Calu3 (cell line): ENCODE results near the gene DTNB. TPM values are rescaled to one million over a fixed set of nuclear protein-coding genes. Genes with fewer than 3 reads are reported as not detected.

Experiments used
- BruUV-seq: library from RNA; stranded (reverse); fragments of 400-500 nt; replicated peaks from 2 replicates; lab custom pipeline; 2021; lab: Mats Ljungman, UMichigan
- CTCF ChIA-PET: fragments of 300-600 bp; sonication (Branson Sonifier 250); formaldehyde crosslinking; loops from one replicate; lab custom pipeline; 2022; ENCODE audit warnings: antibody characterized with exemption; lab: Charles Lee
- DNase-seq: peaks from one replicate; pipeline ENCODE4 v3.0.0; 2022
- H3K27ac Mint-ChIP-seq: one replicate; pipeline ENCODE4 v1.8.0; 2022; ENCODE audit warnings: mixed read lengths; ENCODE audit not compliant: unreplicated experiment
- H3K27me3 Mint-ChIP-seq: one replicate; pipeline ENCODE4 v1.8.0; 2022; ENCODE audit warnings: mixed read lengths; ENCODE audit not compliant: unreplicated experiment
- H3K36me3 Mint-ChIP-seq: one replicate; pipeline ENCODE4 v1.8.0; 2022; ENCODE audit warnings: mild to moderate bottlenecking, moderate library complexity, mixed read lengths; ENCODE audit not compliant: insufficient read depth, unreplicated experiment
- H3K4me1 Mint-ChIP-seq: one replicate; pipeline ENCODE4 v1.8.0; 2022; ENCODE audit warnings: mild to moderate bottlenecking, low read depth, mixed read lengths; ENCODE audit not compliant: unreplicated experiment
- H3K4me3 Mint-ChIP-seq: one replicate; pipeline ENCODE4 v1.8.0; 2022; ENCODE audit warnings: mild to moderate bottlenecking, low read depth, moderate library complexity, mixed read lengths; ENCODE audit not compliant: unreplicated experiment
- H3K9me3 Mint-ChIP-seq: one replicate; pipeline ENCODE4 v1.8.0; 2022; ENCODE audit warnings: low read depth, mixed read lengths; ENCODE audit not compliant: unreplicated experiment
- CTCF ChIP-seq: fragments of 200-600 bp; IDR thresholded peaks from one replicate; pipeline ENCODE4 v1.8.0; 2022; ENCODE audit warnings: antibody characterized with exemption; ENCODE audit not compliant: unreplicated experiment
- intact Hi-C: fragments of 100-400 bp; cut with micrococcal nuclease; formaldehyde crosslinking; loops from one replicate; pipeline ENCODE4 v1.10.0; 2022; ENCODE audit not compliant: unreplicated experiment
- total RNA-seq: library from RNA; stranded (reverse); gene quantifications from 2 replicates; pipeline ENCODE4 v1.2.3, GENCODE V29; 2022

Gene DTNB
- total RNA-seq, 1 experiment from 2014 or later = 27.3 TPM

- H3K36me3 Mint-ChIP-seq = peaks cover 14% of the 10 kb centered on the region
- no peak overlapping the region for H3K4me3 Mint-ChIP-seq
- no peak for TF ChIP-seq CTCF
- H3K9me3 Mint-ChIP-seq = no peaks in the 10 kb centered on the region
- H3K27me3 Mint-ChIP-seq = peaks cover 24% of the 10 kb centered on the region
- no TSS peak for BruUV-seq
- intact Hi-C loops = no loop called here
- peaks cover 11% of the 10 kb centered on the region for H3K4me1 Mint-ChIP-seq
- DNase-seq = no peak
- no peak overlapping the region for H3K27ac Mint-ChIP-seq
- CTCF ChIA-PET = no interaction called here
Observed at GRCh38 chr2:25358836-25359235, 314.5 kb downstream of the DTNB start.

DNA sequence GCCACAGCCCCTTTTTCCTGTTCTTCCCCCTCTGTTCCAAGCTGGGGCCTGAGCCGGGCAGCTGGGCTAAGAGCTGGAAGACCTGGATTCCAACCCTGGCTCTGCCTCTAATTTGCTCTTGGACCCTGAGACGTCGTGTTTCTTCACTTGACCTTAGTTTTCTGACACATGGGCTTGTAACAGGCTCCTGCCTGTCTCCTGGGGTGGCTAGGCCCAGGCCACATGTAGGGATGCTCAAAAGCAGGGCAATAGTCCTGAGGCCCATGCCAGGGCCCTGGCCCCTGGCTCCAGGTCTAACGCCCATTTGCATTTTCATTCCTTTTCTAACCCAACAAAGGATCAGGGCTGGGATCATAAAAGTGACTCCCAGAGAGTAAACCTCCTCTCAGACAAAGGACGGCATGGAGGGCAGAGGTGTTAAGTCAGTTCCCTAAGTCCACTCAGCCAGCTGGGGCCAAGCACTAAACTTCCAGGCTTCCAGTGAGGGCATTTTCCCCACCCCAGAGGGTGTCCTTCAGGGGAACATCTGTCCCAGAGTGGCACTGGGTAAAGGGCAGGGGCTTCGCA, 315.0 kb downstream of the DTNB start:
- intact Hi-C loops = no loop called here
- CTCF ChIA-PET = no interaction called here
- no peak for TF ChIP-seq CTCF
- Mint-ChIP-seq H3K27me3 (peaks cover 28% of the 10 kb centered on the region), H3K4me1 (peaks cover 11% of the 10 kb centered on the region), H3K4me3 (no peak overlapping the region), H3K9me3 (no peaks in the 10 kb centered on the region), H3K27ac (no peak overlapping the region), H3K36me3 (peaks cover 14% of the 10 kb centered on the region)
- no TSS peak for BruUV-seq
- DNase-seq = no peak

- CTCF ChIA-PET = no interaction called here
- intact Hi-C loops = no loop called here
- Mint-ChIP-seq H3K4me3 (no peak overlapping the region), H3K4me1 (no peaks in the 10 kb centered on the region), H3K9me3 (no peaks in the 10 kb centered on the region), H3K36me3 (no peaks in the 10 kb centered on the region), H3K27me3 (peaks cover 46% of the 10 kb centered on the region), H3K27ac (no peak overlapping the region)
- DNase-seq = no peak
- TF ChIP-seq CTCF = no peak
- no TSS peak for BruUV-seq
Observed at GRCh38 chr2:25356088-25356487, 317.3 kb downstream of the DTNB start.

- BruUV-seq = no TSS peak
- Mint-ChIP-seq H3K9me3 (no peaks in the 10 kb centered on the region), H3K4me1 (no peaks in the 10 kb centered on the region), H3K4me3 (no peak overlapping the region), H3K27me3 (peaks cover 54% of the 10 kb centered on the region), H3K27ac (no peak overlapping the region), H3K36me3 (no peaks in the 10 kb centered on the region)
- intact Hi-C loops = no loop called here
- no peak for DNase-seq
- CTCF ChIA-PET = no interaction called here
- no peak for TF ChIP-seq CTCF
Observed at GRCh38 chr2:25355270-25355669, 318.1 kb downstream of the DTNB start.
